Liver (tissue), 9 donors: Measurements from ENCODE around the gene NOL4L. TPM values are rescaled to one million over a fixed set of nuclear protein-coding genes. Genes with fewer than 3 reads are reported as not detected.

Experiments
- DNase-seq: peaks from one replicate; pipeline ENCODE4 v3.0.0-alpha.2; 2017; ENCODE audit warnings: low spot score
- H3K27ac ChIP-seq, 2 donors: one replicate each; pipeline ENCODE4 v1.7.0; 2013; ENCODE audit warnings: inconsistent platforms in 2 of 2, low read length in 2 of 2, control low read depth in 1 of 2, low read depth in 1 of 2, mild to moderate bottlenecking in 1 of 2
- H3K27me3 ChIP-seq, 4 donors: one replicate each; pipeline versions ENCODE4 v1.6.1 to v1.7.0; 2013; ENCODE audit warnings: low read length in 3 of 4, inconsistent platforms in 1 of 4, mild to moderate bottlenecking in 1 of 4, moderate library complexity in 1 of 4; ENCODE audit not compliant: control insufficient read depth in 4 of 4, insufficient read depth in 4 of 4
- H3K36me3 ChIP-seq, 4 donors: one replicate each; pipeline versions ENCODE4 v1.6.1 to v1.7.0; 2013; ENCODE audit warnings: low read length in 3 of 4, mild to moderate bottlenecking in 3 of 4, low read depth in 1 of 4, moderate library complexity in 1 of 4; ENCODE audit not compliant: control insufficient read depth in 4 of 4, insufficient read depth in 3 of 4
- H3K4me1 ChIP-seq, 4 donors: one replicate each; pipeline versions ENCODE4 v1.6.1 to v1.7.0; 2013; ENCODE audit warnings: low read length in 3 of 4, mild to moderate bottlenecking in 3 of 4, moderate library complexity in 1 of 4; ENCODE audit not compliant: control insufficient read depth in 4 of 4, insufficient read depth in 4 of 4
- H3K4me3 ChIP-seq, 3 donors: one replicate each; pipeline versions ENCODE4 v1.6.1 to v1.7.0; 2013; ENCODE audit warnings: low read length in 3 of 3, control low read depth in 1 of 3, low read depth in 1 of 3, mild to moderate bottlenecking in 1 of 3
- H3K9ac ChIP-seq, 2 donors: one replicate each; pipeline ENCODE4 v1.7.0; 2013; ENCODE audit warnings: low read length in 2 of 2, mild to moderate bottlenecking in 2 of 2, moderate library complexity in 2 of 2, control low read depth in 1 of 2, low read depth in 1 of 2
- H3K9me3 ChIP-seq, 4 donors: one replicate each; pipeline versions ENCODE4 v1.6.1 to v1.7.0; 2013; ENCODE audit warnings: low read length in 3 of 4; ENCODE audit not compliant: control insufficient read depth in 4 of 4
- ATF3 ChIP-seq: IDR thresholded peaks from 2 replicates; pipeline ENCODE4 v1.6.1; 2016; ENCODE audit warnings: antibody characterized with exemption
- CTCF ChIP-seq: fragments of 150-350 bp; IDR thresholded peaks from 2 replicates; pipeline ENCODE4 v1.5.1; 2017; ENCODE audit warnings: improper control_type of control experiment, low read depth, low read length; ENCODE audit not compliant: missing input control
- FOXA1 ChIP-seq: IDR thresholded peaks from 2 replicates; pipeline ENCODE4 v1.6.1; 2016; ENCODE audit warnings: antibody characterized with exemption
- GABPA ChIP-seq, 2 donors: IDR thresholded peaks in 1 of 2; conservative IDR thresholded peaks in 1 of 2; 2 replicates each; pipeline ENCODE4 v1.6.1; 2016; ENCODE audit warnings: antibody characterized with exemption in 2 of 2, mild to moderate bottlenecking in 1 of 2, moderate library complexity in 1 of 2
- HNF4A ChIP-seq, 2 donors: conservative IDR thresholded peaks; 2 replicates each; pipeline ENCODE4 v1.6.1; 2016; ENCODE audit warnings: antibody characterized with exemption in 2 of 2, mild to moderate bottlenecking in 2 of 2
- HNF4G ChIP-seq: IDR thresholded peaks from 2 replicates; pipeline ENCODE4 v1.6.1; 2016; ENCODE audit warnings: antibody characterized with exemption
- JUND ChIP-seq, 2 donors: IDR thresholded peaks; 2 replicates each; pipeline ENCODE4 v1.6.1; 2016; ENCODE audit warnings: antibody characterized with exemption in 2 of 2
- MAX ChIP-seq: IDR thresholded peaks from 2 replicates; pipeline ENCODE4 v1.6.1; 2016; ENCODE audit warnings: antibody characterized with exemption
- REST ChIP-seq: IDR thresholded peaks from 2 replicates; pipeline ENCODE4 v1.6.1; 2016; ENCODE audit warnings: antibody characterized with exemption, mild to moderate bottlenecking
- RXRA ChIP-seq, 2 donors: IDR thresholded peaks; 2 replicates each; pipeline ENCODE4 v1.6.1; 2017 to 2018; ENCODE audit warnings: antibody characterized with exemption in 2 of 2, mild to moderate bottlenecking in 1 of 2
- SP1 ChIP-seq: IDR thresholded peaks from 2 replicates; pipeline ENCODE4 v1.6.1; 2018; ENCODE audit warnings: antibody characterized with exemption, mild to moderate bottlenecking
- TAF1 ChIP-seq: conservative IDR thresholded peaks from 2 replicates; pipeline ENCODE4 v1.6.1; 2016; ENCODE audit warnings: antibody characterized with exemption, mild to moderate bottlenecking
- YY1 ChIP-seq: IDR thresholded peaks from 2 replicates; pipeline ENCODE4 v1.6.1; 2016; ENCODE audit warnings: antibody characterized with exemption, mild to moderate bottlenecking
- ZBTB33 ChIP-seq: IDR thresholded peaks from 2 replicates; pipeline ENCODE4 v1.6.1; 2016; ENCODE audit warnings: antibody characterized with exemption
- WGBS: extraction: QIAGEN DNeasy Blood & Tissue Kit; methylation state at CpG from one replicate; pipeline ENCODE4 v1.1.7; 2013; 5-methylcytosine and 5-hydroxymethylcytosine counted together
- polyA plus RNA-seq, 2 donors: library from polyadenylated mRNA; stranded (reverse) in 1 of 2; unstranded in 1 of 2; fragments of 200-250 nt in 1 of 2; fragments of >200 nt in 1 of 2; fragmentation: Nextera tagmentation in 1 of 2; extraction: Ambion mirVana in 1 of 2; gene quantifications; one replicate each; pipeline versions ENCODE4 v1.2.1 to v1.2.3, GENCODE V29; 2013 to 2015
- total RNA-seq, 2 donors: library from RNA; depleted of rRNA; stranded (reverse); fragments of >200 nt; gene quantifications; one replicate each; pipeline ENCODE4 v1.2.3, GENCODE V29; 2014
- donor health status: healthy.
- donor health status: healthy.
- donor health status: healthy.
- donor health status: healthy.
- donor health status: healthy.

The NOL4L gene
- total and polyA plus RNA-seq, 4 donors = 2.2 to 6.8 (median 4.3) TPM

- WGBS = 78% methylated on average over 14 of the region's 14 CpGs
- H3K36me3 ChIP-seq = no peaks in the 10 kb centered on the region
- peaks cover 7 to 45% (median 25%) of the 10 kb centered on the region in 4 donors for H3K4me1 ChIP-seq
- no peak overlapping the region for H3K9ac ChIP-seq
- no peaks in the 10 kb centered on the region for H3K9me3 ChIP-seq
- TF ChIP-seq YY1 (no peak), HNF4G (no peak), ZBTB33 (no peak), GABPA (IDR thresholded peaks at IDR 0.05 in 1 of 2, conservative IDR thresholded peaks at IDR 0.05 in 1 of 2) (no peak), MAX (no peak), TAF1 (no peak), ATF3 (no peak), REST (no peak), JUND (IDR thresholded peaks at IDR 0.05) (no peak), CTCF (no peak), SP1 (no peak)
- no peak overlapping the region for H3K27ac ChIP-seq
- no peaks in the 10 kb centered on the region for H3K27me3 ChIP-seq
- no peak overlapping the region for H3K4me3 ChIP-seq
- no peak for DNase-seq
Observed at GRCh38 chr20:32518593-32519380, 66.3 kb downstream of the NOL4L start.

GRCh38 chr20:32517914-32518592 is 67.1 kb downstream of the NOL4L start:
- Histone ChIP-seq H3K27ac (no peak overlapping the region), H3K36me3 (no peaks in the 10 kb centered on the region), H3K9me3 (no peaks in the 10 kb centered on the region), H3K4me1 (peaks cover 11 to 42% (median 27%) of the 10 kb centered on the region in 4 donors), H3K27me3 (no peaks in the 10 kb centered on the region), H3K4me3 (no peak overlapping the region), H3K9ac (no peak overlapping the region)
- TF ChIP-seq FOXA1 (no peak), HNF4A (conservative IDR thresholded peaks at IDR 0.05) (no peak), RXRA (IDR thresholded peaks at IDR 0.05) (no peak), GABPA (IDR thresholded peaks at IDR 0.05 in 1 of 2, conservative IDR thresholded peaks at IDR 0.05 in 1 of 2) (no peak), ZBTB33 (no peak)
- WGBS = 89% methylated on average over 15 of the region's 15 CpGs
- DNase-seq = no peak
